ENCODE results near the gene TRANK1. TPM values are rescaled to one million over a fixed set of nuclear protein-coding genes. Genes with fewer than 3 reads are reported as not detected.
"Not testable (repeated sequence)": the region's sequence is repeated elsewhere in the genome, so short reads cannot be mapped to it uniquely, and the experiment has no call there.

The TRANK1 gene
- total RNA-seq, 4 donors from 2014 or later: 9.4 to 31.5 (median 14.6) TPM

DNA sequence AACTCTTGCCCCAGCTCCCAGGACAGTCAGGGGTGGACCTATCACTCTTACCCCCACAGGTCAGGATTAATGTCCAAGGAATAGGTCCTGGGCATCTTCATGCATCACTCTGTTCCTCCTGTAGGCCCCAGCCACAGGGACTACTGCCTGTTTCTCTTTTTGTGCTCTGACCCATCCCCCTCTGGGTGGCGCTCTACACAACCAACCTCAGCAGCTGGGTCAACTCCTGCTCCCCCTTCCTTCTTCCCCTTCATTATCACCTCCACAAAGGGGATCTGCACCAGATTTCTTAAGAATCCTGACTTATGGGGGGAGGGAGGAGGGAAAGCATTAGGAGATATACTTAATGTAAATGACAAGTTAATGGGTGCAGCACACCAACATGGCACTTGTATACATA is 12.2 kb upstream of the TRANK1 start:
- DNase-seq (ENCODE audit: low spot score) (no peak), ATAC-seq (ENCODE audit: low FRiP score) (no peak)
- TF ChIP-seq CTCF (IDR thresholded peaks at IDR 0.05): no peak

GRCh38 chr3:36956155-36956554 is 11.3 kb upstream of the TRANK1 start:
- DNase-seq (ENCODE audit: low spot score) (no peak), ATAC-seq (ENCODE audit: low FRiP score) (no peak)
- TF ChIP-seq CTCF (IDR thresholded peaks at IDR 0.05): no peak

DNA sequence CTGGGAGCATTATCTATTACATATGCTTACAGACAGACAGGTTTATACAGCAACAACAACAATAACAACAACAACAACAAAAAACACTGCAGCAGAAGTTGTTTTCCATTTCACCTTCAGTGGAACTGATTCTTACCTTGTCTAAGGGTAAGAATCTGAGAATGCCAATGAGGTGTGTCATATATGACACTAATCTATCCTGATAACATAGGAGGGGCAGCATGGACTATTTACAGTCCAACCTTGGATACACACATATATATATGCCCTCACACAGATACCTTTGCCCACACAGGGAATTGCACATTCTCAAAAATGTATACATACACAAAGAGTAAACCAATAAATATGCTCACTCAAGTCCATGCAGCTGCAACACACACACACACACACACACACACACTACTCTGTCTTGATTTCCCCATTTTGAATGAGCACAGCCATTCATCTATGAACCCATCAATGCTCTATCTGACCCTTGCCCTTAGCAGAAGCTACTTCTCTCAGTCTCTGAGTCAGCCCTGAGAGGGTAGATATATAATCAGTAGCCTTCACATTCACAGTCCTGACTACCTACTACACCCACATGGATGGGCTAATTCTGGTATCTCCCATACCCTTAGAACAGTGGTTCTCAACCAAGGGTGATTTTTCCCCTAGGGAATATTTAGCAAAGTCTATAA is 9.7 kb upstream of the TRANK1 start:
- no peak for TF ChIP-seq CTCF (IDR thresholded peaks at IDR 0.05)
- no peak for DNase-seq (ENCODE audit: low spot score)
- ATAC-seq (ENCODE audit: low FRiP score): peak; percentile 46

DNA sequence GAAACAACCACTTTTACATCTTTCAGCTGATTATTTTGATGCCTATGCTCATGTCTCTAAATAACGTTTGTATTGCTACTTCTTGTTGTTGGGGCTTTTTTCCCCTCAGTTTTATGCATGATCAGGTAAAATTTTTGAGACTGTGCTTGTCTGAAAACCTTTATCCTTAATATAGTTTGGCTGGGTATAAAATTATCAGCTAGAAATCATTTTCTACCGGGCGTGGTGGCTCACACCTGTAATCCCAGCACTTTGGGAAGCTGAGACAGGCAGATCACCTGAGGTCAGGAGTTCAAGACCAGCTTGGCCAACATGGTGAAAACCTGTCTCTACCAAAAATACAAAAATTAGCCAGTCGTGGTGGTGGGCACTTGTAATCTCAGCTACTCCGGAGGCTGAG is 3.0 kb upstream of the TRANK1 start:
- ATAC-seq (ENCODE audit: low FRiP score); DNase-seq (ENCODE audit: low spot score): not testable (repeated sequence)

- ATAC-seq (ENCODE audit: low FRiP score) (no peak), DNase-seq (ENCODE audit: low spot score) (no peak)
- TF ChIP-seq CTCF (IDR thresholded peaks at IDR 0.05): no peak
These were observed 603 bp upstream of the TRANK1 start for GRCh38 chr3:36945333-36945980.

- ATAC-seq (ENCODE audit: low FRiP score): peak; percentile 88
- peak; percentile 42 for DNase-seq (ENCODE audit: low spot score)
These were observed 728 bp downstream of the TRANK1 start for GRCh38 chr3:36944012-36944640.

More at GRCh38 chr3:36944012-36944640, 728 bp downstream of the TRANK1 start:
- no peak for TF ChIP-seq CTCF (IDR thresholded peaks at IDR 0.05)

Data from omental fat pad (tissue), 4 donors.